ENCODE data around the gene IGSF3. TPM values are rescaled to one million over a fixed set of nuclear protein-coding genes. Genes with fewer than 3 reads are reported as not detected.

Gene IGSF3
- polyA plus RNA-seq, 1 donor (not counting 4 experiments of a cell fraction or from before 2014, with no cell fraction given), result 47.4 TPM

DNA sequence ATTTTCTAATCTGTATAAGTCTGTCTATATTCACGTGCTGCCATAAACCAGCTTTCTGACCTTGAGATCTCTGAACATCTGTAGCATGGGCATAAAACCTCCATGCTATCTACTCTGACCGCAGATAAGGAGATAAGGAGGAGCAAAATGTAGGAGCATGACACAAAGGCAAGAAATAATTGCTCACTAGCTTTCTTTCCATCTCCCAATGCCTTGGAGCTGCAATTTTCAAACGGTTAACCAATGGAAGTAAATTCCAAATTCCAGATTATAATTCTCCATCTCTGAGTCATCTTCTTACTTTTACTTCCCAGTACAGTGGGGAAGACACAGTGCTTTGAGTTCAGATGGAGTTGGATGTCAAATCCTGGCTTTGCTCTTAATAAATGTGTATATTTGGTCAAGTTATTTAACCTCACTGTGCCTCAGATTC lies 138.3 kb downstream of the IGSF3 start:
- H2AFZ ChIP-seq (ENCODE audit: control insufficient read depth, low read length), result no peak overlapping the region
- no peak for TF ChIP-seq EZH2 (IDR thresholded peaks at IDR 0.05; ENCODE audit: low read length)
- TF ChIP-seq, protein P1, sequence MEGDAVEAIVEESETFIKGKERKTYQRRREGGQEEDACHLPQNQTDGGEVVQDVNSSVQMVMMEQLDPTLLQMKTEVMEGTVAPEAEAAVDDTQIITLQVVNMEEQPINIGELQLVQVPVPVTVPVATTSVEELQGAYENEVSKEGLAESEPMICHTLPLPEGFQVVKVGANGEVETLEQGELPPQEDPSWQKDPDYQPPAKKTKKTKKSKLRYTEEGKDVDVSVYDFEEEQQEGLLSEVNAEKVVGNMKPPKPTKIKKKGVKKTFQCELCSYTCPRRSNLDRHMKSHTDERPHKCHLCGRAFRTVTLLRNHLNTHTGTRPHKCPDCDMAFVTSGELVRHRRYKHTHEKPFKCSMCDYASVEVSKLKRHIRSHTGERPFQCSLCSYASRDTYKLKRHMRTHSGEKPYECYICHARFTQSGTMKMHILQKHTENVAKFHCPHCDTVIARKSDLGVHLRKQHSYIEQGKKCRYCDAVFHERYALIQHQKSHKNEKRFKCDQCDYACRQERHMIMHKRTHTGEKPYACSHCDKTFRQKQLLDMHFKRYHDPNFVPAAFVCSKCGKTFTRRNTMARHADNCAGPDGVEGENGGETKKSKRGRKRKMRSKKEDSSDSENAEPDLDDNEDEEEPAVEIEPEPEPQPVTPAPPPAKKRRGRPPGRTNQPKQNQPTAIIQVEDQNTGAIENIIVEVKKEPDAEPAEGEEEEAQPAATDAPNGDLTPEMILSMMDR (optimal IDR thresholded peaks at IDR 0.05 in 1 of 3, IDR thresholded peaks at IDR 0.05 in 1 of 3, conservative IDR thresholded peaks at IDR 0.05 in 1 of 3; ENCODE audit: extremely low read depth in 1 of 3, insufficient read depth in 2 of 3, low read length in 3 of 3), result no peak
- peaks cover 4% of the 10 kb centered on the region for H3K4me1 ChIP-seq (ENCODE audit: control insufficient read depth, extremely low read depth, insufficient read depth, low read length)
- H3K4me3 ChIP-seq (ENCODE audit: control insufficient read depth in 2 of 3, extremely low read depth in 1 of 3, insufficient read depth in 2 of 3, low read depth in 1 of 3, low read length in 3 of 3), result no peak overlapping the region
- no peaks in the 10 kb centered on the region for H3K27me3 ChIP-seq (ENCODE audit: control insufficient read depth, extremely low read depth, insufficient read depth, low read length)
- no peak overlapping the region for H3K27ac ChIP-seq (ENCODE audit: control insufficient read depth, insufficient read depth, low read length)
- H3K36me3 ChIP-seq (ENCODE audit: control insufficient read depth in 2 of 2, extremely low read depth in 1 of 2, insufficient read depth in 2 of 2, low read length in 2 of 2), result peaks cover 0 to 3% of the 10 kb centered on the region in 2 experiments
- H4K20me1 ChIP-seq (ENCODE audit: control insufficient read depth, extremely low read depth, insufficient read depth, low read length), result no peaks in the 10 kb centered on the region
- DNase-seq (ENCODE audit: low read depth, low spot score) (no peak), FAIRE-seq (no peak)
- no peaks in the 10 kb centered on the region for H3K9me1 ChIP-seq (ENCODE audit: control insufficient read depth, extremely low read depth, insufficient read depth, low read length)
- H3K9ac ChIP-seq (ENCODE audit: control insufficient read depth, extremely low read depth, insufficient read depth, low read length), result no peak overlapping the region
- dilution Hi-C loops (cut with MboI; ENCODE audit: extremely low pct_ligation_motif_present, low sequenced_read_pairs), result no loop called here
- no peak overlapping the region for H3K4me2 ChIP-seq (ENCODE audit: control insufficient read depth, extremely low read depth, insufficient read depth, low read depth, low read length)
- no peaks in the 10 kb centered on the region for H3K9me3 ChIP-seq (ENCODE audit: control insufficient read depth, low read depth, low read length)
- no peaks in the 10 kb centered on the region for H3K79me2 ChIP-seq (ENCODE audit: control insufficient read depth, insufficient read depth, low read length)

DNA sequence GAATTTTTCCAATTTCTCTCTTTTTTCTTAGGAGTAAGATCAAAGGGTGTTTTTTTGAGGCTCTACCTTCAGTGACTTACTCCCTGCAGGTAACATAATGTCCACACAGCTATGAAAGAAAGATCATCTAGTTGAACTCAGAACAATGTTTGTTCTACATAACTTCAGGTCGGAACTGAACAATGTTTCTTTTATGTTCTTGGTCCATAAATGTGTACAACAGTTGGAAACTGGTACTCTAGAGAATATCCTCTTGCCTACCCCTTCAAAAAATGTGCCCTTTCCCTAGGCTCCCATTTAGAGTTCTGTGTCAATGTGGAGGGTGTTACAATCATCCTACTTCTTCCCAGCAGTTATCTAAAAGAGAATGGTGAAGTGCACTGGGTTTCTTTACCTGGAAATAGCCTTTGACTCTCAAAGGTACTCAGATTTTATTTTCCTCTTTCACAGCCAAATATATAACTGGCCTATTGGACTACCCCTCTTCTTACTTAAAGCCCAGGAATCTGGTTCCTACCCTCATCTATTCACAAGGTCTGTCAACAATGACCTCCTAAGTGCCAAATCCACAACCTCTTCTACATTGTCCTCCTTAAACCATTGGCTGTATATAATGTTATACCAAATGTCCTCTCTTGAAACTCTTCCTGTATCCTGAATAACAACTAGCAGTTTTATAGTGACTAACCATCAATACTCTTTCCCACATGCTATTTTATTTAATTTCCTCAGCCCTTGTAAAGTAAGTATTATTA lies 139.0 kb downstream of the IGSF3 start:
- Histone ChIP-seq H3K9me3 (ENCODE audit: control insufficient read depth, low read depth, low read length) (no peaks in the 10 kb centered on the region), H3K79me2 (ENCODE audit: control insufficient read depth, insufficient read depth, low read length) (no peaks in the 10 kb centered on the region), H4K20me1 (ENCODE audit: control insufficient read depth, extremely low read depth, insufficient read depth, low read length) (no peaks in the 10 kb centered on the region), H3K27ac (ENCODE audit: control insufficient read depth, insufficient read depth, low read length) (no peak overlapping the region), H3K27me3 (ENCODE audit: control insufficient read depth, extremely low read depth, insufficient read depth, low read length) (no peaks in the 10 kb centered on the region), H3K9me1 (ENCODE audit: control insufficient read depth, extremely low read depth, insufficient read depth, low read length) (no peaks in the 10 kb centered on the region), H3K36me3 (ENCODE audit: control insufficient read depth in 2 of 2, extremely low read depth in 1 of 2, insufficient read depth in 2 of 2, low read length in 2 of 2) (no peaks in the 10 kb centered on the region), H2AFZ (ENCODE audit: control insufficient read depth, low read length) (no peak overlapping the region), H3K4me1 (ENCODE audit: control insufficient read depth, extremely low read depth, insufficient read depth, low read length) (peaks cover 4% of the 10 kb centered on the region), H3K9ac (ENCODE audit: control insufficient read depth, extremely low read depth, insufficient read depth, low read length) (no peak overlapping the region), H3K4me2 (ENCODE audit: control insufficient read depth, extremely low read depth, insufficient read depth, low read depth, low read length) (no peak overlapping the region), H3K4me3 (ENCODE audit: control insufficient read depth in 2 of 3, extremely low read depth in 1 of 3, insufficient read depth in 2 of 3, low read depth in 1 of 3, low read length in 3 of 3) (no peak overlapping the region)
- no peak for DNase-seq (ENCODE audit: low read depth, low spot score)
- dilution Hi-C loops (cut with MboI; ENCODE audit: extremely low pct_ligation_motif_present, low sequenced_read_pairs), result no loop called here
- FAIRE-seq, result no peak
- TF ChIP-seq, protein P1 (optimal IDR thresholded peaks at IDR 0.05 in 1 of 3, IDR thresholded peaks at IDR 0.05 in 1 of 3, conservative IDR thresholded peaks at IDR 0.05 in 1 of 3; ENCODE audit: extremely low read depth in 1 of 3, insufficient read depth in 2 of 3, low read length in 3 of 3), result no peak
- no peak for TF ChIP-seq EZH2 (IDR thresholded peaks at IDR 0.05; ENCODE audit: low read length)

Data from keratinocyte (primary cell).